ENCODE measurements around the gene ZFAND2B.
"Not testable (repeated sequence)": the region's sequence is repeated elsewhere in the genome, so short reads cannot be mapped to it uniquely, and the experiment has no call there.

The ZFAND2B gene

DNA sequence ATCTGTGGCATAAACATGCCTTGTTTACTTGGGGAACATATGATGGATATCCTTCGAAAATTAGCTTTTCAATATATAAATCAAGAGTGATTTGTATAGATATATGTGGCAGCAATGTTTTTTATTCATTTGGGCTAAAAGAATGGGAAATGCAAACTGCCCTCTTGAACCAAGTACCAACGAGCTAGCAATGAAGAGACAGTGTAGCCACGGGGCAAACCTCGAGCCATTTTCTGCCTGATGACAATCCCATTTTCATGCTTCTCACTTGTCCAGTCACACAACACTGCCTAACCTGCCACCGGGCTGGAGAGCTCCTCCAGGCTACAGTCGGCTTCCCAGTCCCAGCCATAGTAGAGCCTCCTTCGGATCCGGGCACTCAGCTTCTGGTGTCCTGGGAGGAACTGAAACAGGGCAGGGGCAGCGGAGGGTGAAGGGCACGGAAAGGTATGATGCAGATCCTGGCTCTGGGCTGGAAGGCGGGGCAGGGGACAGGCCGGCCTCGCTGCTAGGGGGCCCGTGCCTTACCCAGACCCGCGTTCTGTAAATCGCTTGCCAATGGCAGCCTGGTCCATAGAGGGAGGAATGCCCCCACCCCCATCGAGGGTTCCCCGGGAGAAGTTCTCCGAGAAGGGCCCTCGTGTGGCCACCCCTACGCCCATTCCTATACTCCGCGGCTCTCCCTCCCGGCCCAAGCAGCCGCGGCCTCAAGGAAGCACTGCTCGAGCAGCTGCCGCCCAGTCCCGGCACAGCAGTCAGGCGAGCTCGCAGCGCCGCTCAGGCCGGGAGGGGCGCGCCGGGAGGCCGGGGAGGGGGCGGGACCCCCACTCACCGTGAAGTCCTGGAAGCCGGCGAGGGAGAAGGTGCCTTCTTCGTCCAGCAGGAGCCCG is 30.4 kb upstream of the ZFAND2B start:
- DNase-seq (ENCODE audit: low read depth in 1 of 2, low spot score in 1 of 2): no peak

DNA sequence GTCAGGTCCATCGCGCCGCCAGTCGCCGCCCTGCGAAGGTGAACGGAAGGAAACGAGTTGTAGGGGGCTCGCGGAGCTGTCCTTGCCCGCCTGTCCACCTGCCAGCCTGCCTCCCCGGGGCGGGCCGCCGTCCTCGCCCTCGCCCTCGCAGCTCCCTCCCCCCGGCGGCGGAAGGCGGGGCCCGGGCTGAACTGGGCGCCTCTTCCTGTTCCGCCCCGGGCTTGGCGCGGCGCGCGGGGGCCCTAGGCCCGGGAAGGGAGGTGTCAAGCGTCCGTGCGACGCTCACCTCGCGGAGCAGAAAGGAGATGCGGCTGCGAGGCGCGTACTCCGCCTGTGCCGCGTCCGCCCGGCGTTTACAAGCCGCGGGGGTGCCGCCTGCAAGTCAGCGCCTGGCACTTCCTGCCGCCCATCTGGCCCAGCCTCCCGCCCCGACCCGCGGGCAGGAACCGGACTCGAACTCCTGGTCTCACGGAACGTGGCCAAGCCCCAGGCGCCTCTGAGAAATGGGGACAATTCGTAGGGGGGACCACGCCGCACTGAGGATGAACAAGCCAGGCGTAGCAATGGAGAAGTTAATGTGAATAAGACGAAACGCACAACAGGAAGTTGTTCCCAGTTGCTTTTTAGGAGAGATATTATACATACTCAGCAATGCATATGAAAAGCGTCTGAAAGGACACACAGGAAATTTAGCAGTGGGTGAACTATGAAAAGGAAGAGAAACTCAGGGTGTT is 29.6 kb upstream of the ZFAND2B start, which contains the start of gene CNPPD1:
CNPPD1 (minus strand) TSS at position 108 of the 734 bp plus-strand sequence; CDS start at position 11, 97 bp downstream.
- peak; percentile 72 to 83 for DNase-seq (ENCODE audit: low read depth in 1 of 2, low spot score in 1 of 2)

DNA sequence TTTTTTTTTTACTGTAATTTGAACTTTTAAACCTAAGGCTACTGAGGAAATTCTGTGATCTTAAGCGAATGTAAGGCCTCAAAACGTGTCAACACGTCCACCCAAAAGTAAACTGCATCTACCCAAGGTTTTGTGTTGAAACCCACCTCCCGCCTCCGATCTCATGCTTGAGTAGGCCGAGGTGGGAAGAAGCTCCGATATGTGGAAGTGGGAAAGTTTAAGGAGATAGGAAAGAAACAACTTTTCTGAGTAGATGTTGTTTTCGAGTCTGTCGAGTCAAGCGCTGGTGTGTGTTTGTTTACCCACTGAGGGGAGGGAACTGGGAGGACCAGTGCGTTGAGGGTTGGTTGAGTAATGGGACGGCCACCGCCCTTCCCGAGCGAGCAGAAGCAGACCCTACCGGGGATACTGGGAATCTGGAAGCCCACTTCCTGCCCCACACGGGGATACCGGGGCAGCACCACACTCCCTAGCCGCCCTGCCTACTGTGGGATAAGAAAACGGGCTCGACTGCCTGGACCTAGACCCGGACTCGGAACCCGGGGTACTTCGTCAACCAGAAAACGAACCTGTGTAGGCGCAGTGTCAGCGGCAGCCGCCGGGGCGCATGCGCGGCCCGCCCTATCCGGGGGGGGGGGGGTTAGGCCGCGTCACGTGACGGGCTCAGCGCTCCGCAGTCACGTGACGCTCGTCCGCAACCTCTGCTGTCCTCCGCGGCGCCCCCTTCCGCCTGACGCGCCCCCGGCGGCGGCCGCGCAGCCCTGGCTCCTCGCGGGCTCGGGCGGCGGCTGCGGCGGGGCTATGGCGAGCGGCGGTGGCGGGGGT is 28.8 kb upstream of the ZFAND2B start, which contains the start of gene RETREG2:
RETREG2 (plus strand) TSS at position 724 of the 825 bp plus-strand sequence; CDS start at position 802, 78 bp downstream.
- peak; percentile 63 to 74 for DNase-seq (ENCODE audit: low read depth in 1 of 2, low spot score in 1 of 2)

DNA sequence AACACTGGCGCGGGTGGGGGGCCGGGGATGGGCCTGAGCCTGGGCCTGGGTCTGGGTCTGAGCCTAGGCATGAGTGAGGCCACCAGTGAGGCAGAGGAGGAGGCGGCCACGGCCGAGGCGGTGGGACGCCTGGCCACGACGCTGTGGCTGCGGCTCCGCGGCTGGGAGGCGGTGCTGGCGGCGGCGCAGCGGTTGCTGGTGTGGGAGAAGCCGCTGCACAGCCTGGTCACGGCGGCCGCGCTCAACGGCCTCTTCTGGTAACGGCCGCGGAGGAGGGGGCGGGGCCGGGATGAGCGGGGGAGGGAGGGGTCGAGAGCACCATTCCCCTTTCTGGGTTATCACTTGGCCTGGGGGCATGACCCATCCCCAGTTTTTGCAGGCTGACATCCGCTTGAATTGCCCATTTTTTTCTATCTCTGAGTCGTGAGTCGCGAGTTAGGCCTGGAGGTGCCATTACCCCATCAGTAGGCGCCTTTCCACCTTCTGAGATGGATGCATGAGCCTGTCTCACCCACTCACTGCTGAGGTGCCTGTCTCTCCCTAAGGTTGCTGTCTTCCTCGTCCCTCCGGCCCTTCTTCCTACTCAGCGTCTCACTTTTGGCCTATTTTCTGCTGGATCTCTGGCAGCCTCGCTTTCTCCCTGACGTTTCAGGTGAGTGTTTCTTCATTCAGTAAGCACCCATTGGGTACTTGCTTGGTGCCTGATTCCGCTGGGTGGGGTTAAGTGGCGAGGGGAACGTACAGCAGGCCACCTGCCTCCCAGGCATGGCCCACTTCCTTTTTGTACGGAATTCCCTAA is 28.0 kb upstream of the ZFAND2B start:
- peak in 1 of 2 donors; percentile 29 for DNase-seq (ENCODE audit: low read depth in 1 of 2, low spot score in 1 of 2)

DNA sequence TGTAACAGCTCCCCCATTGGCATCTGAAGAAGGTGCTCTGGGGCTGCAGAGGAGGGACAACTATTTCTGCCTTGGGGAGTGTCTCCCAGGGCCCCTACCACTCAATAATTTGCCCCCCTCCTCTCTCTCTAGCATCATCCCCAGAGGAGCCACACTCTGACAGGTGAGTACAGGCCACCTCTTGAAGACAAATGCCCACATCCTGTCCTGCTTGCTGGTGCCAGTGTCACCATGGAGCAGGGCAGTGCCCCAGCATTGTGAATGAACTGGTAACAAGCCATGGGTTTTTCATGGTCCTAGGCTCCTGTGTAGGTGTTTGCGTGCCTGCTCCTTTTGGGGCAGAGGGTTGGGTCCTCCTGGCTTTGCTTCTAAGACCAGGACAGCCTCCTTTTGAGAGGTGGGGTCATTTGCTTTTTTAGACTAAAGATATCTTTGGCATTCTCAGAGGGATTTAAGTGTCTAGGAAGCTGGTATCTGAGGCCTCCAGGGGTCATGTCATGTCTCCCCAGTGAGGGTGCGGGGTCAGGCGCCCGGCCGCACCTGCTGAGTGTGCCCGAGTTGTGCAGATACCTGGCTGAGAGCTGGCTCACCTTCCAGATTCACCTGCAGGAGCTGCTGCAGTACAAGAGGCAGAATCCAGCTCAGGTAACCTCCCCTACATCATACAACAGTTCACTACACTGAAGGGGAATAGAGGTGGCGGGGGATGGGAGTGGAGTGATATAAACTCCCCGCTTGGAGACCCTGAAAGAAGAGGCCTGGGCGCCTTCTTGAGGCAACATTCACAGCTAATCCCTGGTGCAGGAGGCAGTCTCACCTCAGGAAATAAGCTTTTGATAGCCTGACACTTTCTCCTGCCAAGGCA is 26.7 kb upstream of the ZFAND2B start:
- no peak for DNase-seq (ENCODE audit: low read depth in 1 of 2, low spot score in 1 of 2)

DNA sequence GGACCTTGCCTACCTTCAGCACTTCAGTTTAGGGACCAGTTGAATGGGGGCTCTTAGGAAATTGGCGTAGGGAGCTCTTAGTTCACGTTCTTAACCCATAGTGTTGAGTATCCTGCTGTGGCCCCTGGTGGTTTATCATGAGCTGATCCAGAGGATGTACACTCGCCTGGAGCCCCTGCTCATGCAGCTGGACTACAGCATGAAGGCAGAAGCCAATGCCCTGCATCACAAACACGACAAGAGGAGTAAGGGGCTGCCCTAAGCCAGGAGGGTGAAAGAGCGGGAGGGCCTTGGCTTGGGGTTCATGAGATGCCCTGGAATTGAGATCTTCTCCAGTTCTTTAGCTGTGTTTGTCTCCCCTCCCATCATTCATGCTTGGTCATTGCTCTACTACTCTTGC is 25.6 kb upstream of the ZFAND2B start:
- DNase-seq (ENCODE audit: low read depth in 1 of 2, low spot score in 1 of 2): no peak

DNA sequence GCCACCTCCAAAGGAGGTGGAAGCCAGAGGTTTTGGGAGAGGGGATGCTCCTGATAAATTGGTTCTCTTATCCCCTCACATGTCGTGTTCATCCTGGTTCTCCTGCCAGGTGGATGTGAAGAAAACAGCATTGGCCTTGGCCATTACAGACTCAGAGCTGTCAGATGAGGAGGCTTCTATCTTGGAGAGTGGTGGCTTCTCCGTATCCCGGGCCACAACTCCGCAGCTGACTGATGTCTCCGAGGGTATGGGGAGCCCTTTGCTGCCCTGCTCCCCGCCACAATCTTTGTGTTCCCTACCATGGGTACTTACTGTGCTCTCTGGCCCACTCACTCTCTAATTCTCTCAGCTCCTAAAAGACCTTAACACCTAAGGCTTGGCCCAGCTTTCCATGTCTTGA is 25.1 kb upstream of the ZFAND2B start:
- DNase-seq (ENCODE audit: low read depth in 1 of 2, low spot score in 1 of 2): no peak

DNA sequence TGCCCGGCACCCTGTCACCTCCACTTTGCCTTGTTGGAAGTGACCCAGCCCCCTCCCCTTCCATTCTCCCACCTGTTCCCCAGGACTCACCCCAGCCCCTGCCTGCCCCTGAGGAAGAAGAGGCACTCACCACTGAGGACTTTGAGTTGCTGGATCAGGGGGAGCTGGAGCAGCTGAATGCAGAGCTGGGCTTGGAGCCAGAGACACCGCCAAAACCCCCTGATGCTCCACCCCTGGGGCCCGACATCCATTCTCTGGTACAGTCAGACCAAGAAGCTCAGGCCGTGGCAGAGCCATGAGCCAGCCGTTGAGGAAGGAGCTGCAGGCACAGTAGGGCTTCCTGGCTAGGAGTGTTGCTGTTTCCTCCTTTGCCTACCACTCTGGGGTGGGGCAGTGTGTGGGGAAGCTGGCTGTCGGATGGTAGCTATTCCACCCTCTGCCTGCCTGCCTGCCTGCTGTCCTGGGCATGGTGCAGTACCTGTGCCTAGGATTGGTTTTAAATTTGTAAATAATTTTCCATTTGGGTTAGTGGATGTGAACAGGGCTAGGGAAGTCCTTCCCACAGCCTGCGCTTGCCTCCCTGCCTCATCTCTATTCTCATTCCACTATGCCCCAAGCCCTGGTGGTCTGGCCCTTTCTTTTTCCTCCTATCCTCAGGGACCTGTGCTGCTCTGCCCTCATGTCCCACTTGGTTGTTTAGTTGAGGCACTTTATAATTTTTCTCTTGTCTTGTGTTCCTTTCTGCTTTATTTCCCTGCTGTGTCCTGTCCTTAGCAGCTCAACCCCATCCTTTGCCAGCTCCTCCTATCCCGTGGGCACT is 24.0 kb upstream of the ZFAND2B start:
- DNase-seq (ENCODE audit: low read depth in 1 of 2, low spot score in 1 of 2): no peak

DNA sequence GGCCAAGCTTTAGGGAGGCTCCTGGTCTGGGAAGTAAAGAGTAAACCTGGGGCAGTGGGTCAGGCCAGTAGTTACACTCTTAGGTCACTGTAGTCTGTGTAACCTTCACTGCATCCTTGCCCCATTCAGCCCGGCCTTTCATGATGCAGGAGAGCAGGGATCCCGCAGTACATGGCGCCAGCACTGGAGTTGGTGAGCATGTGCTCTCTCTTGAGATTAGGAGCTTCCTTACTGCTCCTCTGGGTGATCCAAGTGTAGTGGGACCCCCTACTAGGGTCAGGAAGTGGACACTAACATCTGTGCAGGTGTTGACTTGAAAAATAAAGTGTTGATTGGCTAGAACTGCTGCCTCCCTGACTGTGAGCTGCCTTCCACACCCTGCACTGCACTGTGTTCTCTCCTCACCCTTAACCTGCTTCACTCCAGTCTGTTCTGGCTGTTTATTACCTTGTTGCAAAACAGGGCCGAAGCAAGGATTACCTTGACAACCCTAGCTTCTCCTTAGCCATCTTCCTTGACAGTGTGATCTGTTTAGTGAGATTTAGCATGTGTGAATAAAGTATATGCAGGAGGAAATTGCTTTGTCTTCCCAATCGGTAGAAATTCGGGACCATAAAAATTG is 23.3 kb upstream of the ZFAND2B start:
- no peak for DNase-seq (ENCODE audit: low read depth in 1 of 2, low spot score in 1 of 2)

DNA sequence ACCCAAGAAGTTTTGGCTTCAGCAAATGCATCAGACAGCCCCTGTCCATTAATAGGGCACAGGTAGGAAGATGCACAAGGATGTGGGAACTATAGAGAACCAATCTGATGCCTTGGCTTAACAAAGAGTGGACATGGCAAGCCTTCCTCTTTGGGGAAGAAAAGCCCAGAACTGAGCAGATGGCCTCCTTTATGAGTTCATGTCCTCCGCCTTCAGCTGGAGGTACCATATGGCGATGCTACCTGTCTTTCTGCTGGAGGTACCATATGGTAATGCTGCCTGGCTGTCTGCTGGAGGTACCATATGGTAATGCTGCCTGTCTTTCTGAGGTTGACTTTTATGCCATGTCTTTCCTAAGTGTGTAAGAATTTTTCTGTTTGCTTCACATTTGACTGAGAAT is 22.5 kb upstream of the ZFAND2B start:
- no peak for DNase-seq (ENCODE audit: low read depth in 1 of 2, low spot score in 1 of 2)

DNA sequence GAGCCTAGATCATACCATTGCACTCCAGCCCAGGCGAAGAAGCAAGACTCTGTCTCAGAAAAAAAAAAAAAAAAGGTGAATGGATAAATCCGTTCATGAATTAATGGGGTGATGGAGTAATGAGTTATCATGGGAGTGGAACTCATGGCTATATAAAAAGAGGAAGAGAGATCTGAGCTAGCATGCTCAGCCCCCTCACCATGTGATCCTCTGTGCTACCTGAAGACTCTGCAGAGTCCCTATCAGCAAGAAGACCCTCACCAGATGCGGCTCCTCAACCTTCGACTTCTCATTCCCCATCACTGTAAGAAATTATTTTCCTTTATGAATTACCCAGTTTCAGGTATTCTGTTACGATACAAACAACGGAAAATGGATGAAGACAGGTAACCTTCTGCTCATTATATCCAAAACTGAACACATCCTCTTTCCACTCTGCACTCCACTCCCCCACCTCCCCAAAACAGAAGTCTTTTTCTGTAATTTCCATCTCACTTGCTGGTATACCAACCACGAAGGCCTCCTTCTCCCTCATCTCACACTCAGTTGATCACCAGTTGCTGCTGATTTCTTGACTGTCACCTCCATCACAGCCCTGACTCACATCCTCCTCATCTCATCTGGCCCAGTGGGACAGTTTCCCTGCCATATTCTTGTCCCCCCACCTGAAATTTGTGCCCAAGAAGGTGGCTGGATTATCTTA is 19.7 kb upstream of the ZFAND2B start:
- DNase-seq (ENCODE audit: low read depth in 1 of 2, low spot score in 1 of 2): no peak

DNA sequence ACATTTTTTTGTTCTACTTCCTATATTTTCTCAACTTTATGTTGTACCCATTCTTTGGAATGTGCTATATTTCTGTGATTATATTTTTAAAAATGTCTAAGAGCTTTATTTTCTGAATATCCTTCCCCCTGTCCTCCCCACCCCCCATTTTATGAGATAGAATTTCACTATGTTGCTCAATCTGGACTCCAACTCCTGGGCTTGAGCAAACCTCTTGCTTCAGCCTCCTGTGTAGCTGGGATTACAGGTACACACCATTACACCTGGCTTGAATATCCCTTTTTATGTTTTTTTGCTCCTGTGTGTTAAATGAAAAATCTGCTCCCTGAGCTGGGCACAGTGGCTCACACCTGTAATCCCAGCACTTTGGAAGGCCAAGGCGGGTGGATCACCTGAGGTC is 9.2 kb upstream of the ZFAND2B start:
- DNase-seq (ENCODE audit: low read depth in 1 of 2, low spot score in 1 of 2): no peak

DNA sequence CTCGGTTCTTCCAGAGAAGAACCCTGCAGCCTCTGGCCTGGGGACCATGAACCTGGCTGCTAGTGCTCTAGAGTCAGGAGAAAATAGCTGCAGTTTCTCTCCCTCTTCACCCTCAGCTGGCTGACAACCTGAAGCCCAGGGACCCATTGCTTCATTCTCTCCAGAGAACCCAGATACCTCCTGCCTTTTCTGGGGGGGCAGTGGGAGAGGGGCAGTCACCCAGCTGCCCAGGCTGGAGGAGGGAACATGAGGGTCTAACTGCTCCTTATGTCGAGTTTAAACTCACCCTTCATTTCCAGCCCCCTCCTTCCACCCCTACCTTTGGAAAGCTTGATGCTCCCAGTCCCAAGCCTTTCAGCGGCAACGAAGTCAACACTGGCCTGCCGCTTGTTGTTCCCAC is 7.6 kb upstream of the ZFAND2B start:
- DNase-seq (ENCODE audit: low read depth in 1 of 2, low spot score in 1 of 2): no peak

DNA sequence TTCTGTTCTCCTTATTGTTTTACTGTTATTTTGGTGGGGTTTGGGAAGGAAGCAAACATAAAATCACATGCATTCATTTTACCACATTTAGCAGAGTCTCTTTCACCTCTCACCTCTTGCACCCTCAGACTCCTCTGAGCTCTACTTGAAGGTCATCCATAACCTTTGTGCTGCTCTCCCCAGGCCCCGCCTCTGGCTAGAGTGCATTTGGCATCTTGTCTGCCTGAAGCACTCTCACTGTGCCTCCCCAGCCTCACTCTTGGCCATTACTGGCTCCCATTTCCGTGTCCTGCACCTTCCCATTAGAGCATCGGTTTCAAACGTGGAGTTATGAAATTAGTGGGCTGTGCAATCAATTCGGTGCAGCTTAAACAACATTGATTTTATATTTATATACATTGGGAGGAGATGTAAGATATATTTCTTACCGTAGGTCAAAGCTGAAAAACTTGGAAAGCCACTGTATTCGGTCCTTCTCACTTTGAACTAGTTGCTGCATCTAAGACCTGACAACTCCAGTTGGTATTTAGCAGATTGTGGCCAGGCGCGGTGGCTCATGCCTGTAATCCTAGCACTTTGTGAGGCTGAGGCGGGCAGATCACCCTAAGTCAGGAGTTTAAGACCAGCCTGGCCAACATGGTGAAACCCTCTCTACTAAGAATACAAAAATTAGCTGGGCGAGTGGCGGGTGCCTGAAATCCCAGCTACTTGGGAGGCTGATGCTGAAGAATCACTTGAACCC is 6.9 kb upstream of the ZFAND2B start:
- no peak for DNase-seq (ENCODE audit: low read depth in 1 of 2, low spot score in 1 of 2)

DNA sequence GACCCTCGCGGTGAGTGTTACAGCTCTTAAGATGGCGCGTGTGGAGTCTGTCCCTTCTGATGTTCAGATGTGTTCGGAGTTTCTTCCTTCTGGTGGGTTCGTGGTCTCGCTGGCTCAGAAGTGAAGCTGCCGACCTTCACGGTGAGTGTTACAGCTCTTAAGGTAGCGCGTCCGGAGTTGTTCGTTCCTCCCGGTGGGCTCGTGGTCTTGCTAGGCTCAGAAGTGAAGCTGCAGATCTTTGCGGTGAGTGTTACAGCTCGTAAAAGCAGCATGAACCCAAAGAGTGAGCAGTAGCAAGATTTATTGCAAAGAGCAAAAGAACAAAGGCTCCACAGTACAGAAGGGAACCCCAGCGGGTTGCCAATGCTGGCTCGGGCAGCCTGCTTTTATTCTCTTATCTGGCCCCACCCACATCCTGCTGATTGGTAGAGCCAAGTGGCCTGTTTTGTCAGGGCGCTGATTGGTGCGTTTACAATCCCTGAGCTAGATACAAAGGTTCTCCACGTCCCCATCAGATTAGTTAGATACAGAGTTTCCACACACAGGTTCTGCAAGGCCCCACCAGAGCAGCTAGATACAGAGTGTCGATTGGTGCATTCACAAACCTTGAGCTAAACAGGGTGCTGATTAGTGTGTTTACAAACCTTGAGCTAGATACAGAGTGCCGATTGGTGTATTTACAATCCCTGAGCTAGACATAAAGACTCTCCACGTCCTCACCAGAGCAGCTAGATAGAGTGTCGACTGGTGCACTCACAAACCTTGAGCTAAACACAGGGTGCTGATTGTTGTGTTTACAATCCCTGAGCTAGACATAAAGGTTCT is 5.9 kb upstream of the ZFAND2B start:
- DNase-seq (ENCODE audit: low read depth in 1 of 2, low spot score in 1 of 2): not testable (repeated sequence)

DNA sequence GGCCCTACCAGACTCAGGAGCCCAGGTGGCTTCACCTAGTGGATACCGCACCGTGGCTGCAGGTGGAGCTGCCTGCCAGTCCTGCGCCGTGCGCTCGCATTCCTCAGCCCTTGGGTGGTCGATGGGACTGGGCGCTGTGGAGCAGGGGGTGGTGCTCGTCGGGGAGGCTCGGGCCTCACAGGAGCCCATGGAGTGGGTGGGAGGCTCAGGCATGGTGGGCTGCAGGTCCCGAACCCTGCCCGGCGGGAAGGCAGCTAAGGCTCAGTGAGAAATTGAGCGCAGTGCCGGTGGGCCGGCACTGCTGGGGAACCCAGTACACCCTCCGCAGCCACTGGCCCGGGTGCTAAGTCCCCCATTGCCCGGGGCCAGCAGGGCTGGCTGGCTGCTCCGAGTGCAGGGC is 5.3 kb upstream of the ZFAND2B start:
- not testable (repeated sequence) for DNase-seq (ENCODE audit: low read depth in 1 of 2, low spot score in 1 of 2)
